ACHN (cell line): ENCODE measurements around the gene CLDN16.

Experiments used
- DNase-seq: peaks from one replicate; pipeline ENCODE4 v3.0.0-alpha.2; 2015
- in situ Hi-C: cut with HindIII; loops from 2 replicates; pipeline ENCODE4 v1.10.0; 2017; ENCODE audit warnings: low sequenced_read_pairs, low pct_ligation_motif_present, low pct_unique_long_range_greater_than_20kb

CLDN16 gene

GRCh38 chr3:190426806-190427507 lies 39.0 kb downstream of the CLDN16 start:
- DNase-seq: no peak
- in situ Hi-C loops: no loop called here

GRCh38 chr3:190429681-190430080 lies 41.7 kb downstream of the CLDN16 start:
- DNase-seq: no peak

GRCh38 chr3:190430906-190431305 lies 42.9 kb downstream of the CLDN16 start:
- DNase-seq: no peak
- in situ Hi-C loops: no loop called here

More at GRCh38 chr3:190429681-190430080, 41.7 kb downstream of the CLDN16 start:
- in situ Hi-C loops: no loop called here

- DNase-seq: no peak
Measured at GRCh38 chr3:190432216-190432615, 44.3 kb downstream of the CLDN16 start.

DNA sequence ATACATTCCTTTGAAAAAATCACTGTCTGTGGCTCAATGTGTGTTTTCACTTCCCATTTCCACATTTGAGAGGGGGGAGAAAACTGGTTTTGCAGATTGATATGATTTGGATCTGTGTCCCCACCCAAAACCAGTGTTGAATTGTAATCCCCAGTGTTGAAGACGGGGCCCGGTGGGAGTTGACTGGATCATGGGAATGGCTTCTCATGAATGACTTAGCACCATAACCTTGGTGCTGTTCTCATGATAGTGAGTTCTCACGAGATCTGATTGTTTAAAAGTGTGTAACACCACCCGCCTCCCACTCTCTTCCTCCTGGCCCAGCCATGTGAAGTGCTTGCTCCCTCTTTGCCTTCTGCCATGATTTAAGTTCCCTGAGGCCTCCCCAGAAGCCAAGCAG lies 45.7 kb downstream of the CLDN16 start:
- in situ Hi-C loops: no loop called here
- DNase-seq: no peak

More at GRCh38 chr3:190432216-190432615, 44.3 kb downstream of the CLDN16 start:
- in situ Hi-C loops: no loop called here

DNA sequence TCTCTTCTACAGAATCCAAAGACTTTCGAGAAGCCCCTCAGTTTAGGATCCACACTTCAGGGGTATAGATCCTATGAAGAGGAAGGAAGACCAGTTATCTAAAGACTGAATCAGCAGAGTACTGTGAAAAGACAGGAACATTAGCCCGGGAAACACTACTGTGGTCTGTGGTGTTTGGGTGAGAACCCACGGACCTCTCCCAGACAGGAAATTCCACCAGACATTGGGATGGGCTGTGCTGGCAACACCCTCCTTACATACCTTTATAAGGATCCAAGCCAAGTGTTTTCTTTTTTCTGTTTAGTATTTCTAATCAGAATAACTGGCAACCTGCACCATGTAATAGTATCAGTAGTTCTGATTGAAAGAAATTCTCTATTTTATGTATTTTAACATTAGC lies 47.7 kb downstream of the CLDN16 start:
- DNase-seq: no peak
- in situ Hi-C loops: no loop called here

DNA sequence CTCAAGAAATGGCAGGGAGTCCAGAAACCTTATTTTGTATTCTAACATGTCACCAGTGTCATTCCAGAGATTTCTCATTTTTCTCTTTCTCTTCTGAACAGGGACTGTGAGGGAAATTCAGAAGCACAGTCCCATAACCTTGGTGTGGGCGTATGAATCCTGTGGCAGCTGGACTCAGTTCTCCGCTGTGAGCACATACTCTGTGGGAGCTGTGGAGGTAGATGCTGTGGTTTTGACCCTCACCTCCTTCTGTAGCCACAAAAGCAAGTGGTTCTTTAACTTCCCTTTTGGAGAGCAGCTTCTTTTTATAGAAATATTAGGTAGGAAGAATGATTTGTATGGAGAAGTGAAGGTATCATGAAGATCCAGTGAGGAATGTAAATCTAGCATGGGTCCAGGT lies 48.4 kb downstream of the CLDN16 start:
- DNase-seq: no peak
- in situ Hi-C loops: no loop called here

- DNase-seq: no peak
- in situ Hi-C loops: no loop called here
Measured at GRCh38 chr3:190442240-190442639, 54.3 kb downstream of the CLDN16 start.

DNA sequence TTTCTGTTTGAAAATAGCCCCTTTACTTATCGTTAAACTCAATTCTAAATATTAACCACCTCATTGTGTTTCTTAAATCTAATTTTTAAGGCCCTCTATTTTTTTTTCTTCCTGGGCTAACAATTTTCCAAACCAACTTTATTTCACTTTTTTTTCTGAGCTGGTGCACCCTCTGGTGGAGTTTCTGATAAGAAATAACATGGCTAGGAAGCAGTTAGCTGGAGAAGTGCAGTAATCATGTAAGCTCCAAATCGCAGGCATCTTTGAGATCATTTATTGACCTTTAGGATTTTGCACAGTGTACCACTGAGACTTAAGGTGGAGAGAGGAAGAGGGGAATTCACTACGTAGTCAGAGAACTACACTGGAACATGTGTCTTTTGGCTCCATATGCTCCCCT lies 55.3 kb downstream of the CLDN16 start:
- in situ Hi-C loops: no loop called here

GRCh38 chr3:190444006-190444405 lies 56.0 kb downstream of the CLDN16 start:
- no peak for DNase-seq
- in situ Hi-C loops: no loop called here

More for the DNA sequence above, 55.3 kb downstream of the CLDN16 start:
- DNase-seq: peak; percentile 48

DNA sequence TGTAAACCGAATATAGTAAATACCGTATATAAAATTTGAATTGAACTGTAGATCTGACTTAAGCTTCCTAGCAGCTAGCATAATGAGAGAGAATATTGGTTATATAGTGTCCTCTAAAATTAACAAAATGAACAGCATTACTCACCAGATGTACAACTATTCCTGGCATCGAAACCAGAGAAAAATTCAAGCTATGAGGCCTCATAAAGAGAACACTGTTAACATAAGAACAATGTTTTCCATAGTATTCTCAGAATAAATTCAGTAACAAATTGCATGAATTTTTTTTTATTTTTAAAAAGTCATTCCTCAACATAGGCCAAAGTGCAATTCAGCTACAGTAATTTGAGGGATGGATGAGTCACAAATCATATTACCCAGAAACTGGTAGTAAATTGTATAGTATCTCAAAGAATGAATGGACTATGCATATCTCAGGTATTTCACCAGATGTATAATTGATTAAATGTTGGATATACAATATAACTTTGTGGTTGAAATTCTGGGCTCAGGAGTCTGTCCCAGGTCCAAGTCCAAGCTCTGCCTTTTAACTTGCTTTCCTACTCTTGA lies 56.7 kb downstream of the CLDN16 start:
- in situ Hi-C loops: no loop called here
- DNase-seq: no peak

GRCh38 chr3:190446573-190447279 lies 58.8 kb downstream of the CLDN16 start:
- no peak for DNase-seq
- in situ Hi-C loops: no loop called here

GRCh38 chr3:190448256-190448655 lies 60.3 kb downstream of the CLDN16 start:
- no peak for DNase-seq
- in situ Hi-C loops: no loop called here

GRCh38 chr3:190449801-190450200 lies 61.8 kb downstream of the CLDN16 start, which contains the start of gene TMEM207:
TSS of gene TMEM207 (minus strand) at chr3:190449901. CDS start at chr3:190449809, 92 bp downstream.
- DNase-seq: no peak
- in situ Hi-C loops: no loop called here

GRCh38 chr3:190455828-190456227 lies 67.9 kb downstream of the CLDN16 start:
- in situ Hi-C loops: no loop called here
- DNase-seq: peak; percentile 47

GRCh38 chr3:190456770-190457169 lies 68.8 kb downstream of the CLDN16 start:
- DNase-seq: peak; percentile 11
- in situ Hi-C loops: no loop called here

GRCh38 chr3:190458040-190458439 lies 70.1 kb downstream of the CLDN16 start:
- in situ Hi-C loops: no loop called here
- peak; percentile 45 for DNase-seq
